Muscle layer of duodenum (tissue), 2 donors: ENCODE measurements around the gene CRP.

Source experiments
- H3K27ac ChIP-seq: one replicate; pipeline ENCODE4 v1.7.0; 2013; ENCODE audit warnings: mild to moderate bottlenecking, low read length
- H3K27me3 ChIP-seq: one replicate; pipeline ENCODE4 v1.7.0; 2013; ENCODE audit warnings: low read depth, mild to moderate bottlenecking, control low read depth, low read length
- H3K36me3 ChIP-seq, 2 donors: one replicate each; pipeline ENCODE4 v1.7.0; 2013; ENCODE audit warnings: low read length in 2 of 2, control low read depth in 1 of 2, mild to moderate bottlenecking in 1 of 2; ENCODE audit not compliant: insufficient read depth in 2 of 2, control insufficient read depth in 1 of 2
- H3K4me1 ChIP-seq, 2 donors: one replicate each; pipeline ENCODE4 v1.7.0; 2013; ENCODE audit warnings: low read length in 2 of 2, mild to moderate bottlenecking in 2 of 2, control low read depth in 1 of 2, moderate library complexity in 1 of 2; ENCODE audit not compliant: insufficient read depth in 2 of 2, control insufficient read depth in 1 of 2
- H3K4me3 ChIP-seq, 2 donors: one replicate each; pipeline ENCODE4 v1.7.0; 2013; ENCODE audit warnings: low read length in 2 of 2, low read depth in 1 of 2, mild to moderate bottlenecking in 1 of 2
- H3K9me3 ChIP-seq, 2 donors: one replicate each; pipeline ENCODE4 v1.7.0; 2013; ENCODE audit warnings: low read length in 2 of 2, control low read depth in 1 of 2, mild to moderate bottlenecking in 1 of 2; ENCODE audit not compliant: control insufficient read depth in 1 of 2
- donor health status: healthy.

CRP gene, protein sequence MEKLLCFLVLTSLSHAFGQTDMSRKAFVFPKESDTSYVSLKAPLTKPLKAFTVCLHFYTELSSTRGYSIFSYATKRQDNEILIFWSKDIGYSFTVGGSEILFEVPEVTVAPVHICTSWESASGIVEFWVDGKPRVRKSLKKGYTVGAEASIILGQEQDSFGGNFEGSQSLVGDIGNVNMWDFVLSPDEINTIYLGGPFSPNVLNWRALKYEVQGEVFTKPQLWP

DNA sequence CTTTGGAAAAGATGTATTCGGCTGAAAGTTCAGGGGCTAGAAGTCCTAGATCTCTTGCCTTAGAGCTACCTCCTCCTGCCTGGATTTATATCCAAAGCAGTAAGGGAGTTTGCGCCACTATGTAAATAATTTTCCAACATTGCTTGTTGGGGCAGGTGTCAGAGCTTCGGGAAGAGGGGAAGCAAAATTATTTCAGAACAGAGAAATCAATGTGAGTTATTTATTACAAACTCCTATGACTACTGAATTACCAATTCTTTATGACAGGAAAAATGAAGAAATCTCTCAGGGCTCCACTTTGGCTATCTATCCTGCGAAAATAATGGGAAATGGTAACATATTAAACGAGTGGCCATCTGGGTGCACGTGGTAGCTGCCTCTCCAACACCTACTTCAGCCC is at the start of gene CRP:
CRP (minus strand) TSS at position 61 of the 400 bp plus-strand sequence. CDS start 104 bp downstream, outside the sequence.
- Histone ChIP-seq H3K9me3 (no peaks in the 10 kb centered on the region), H3K27me3 (no peaks in the 10 kb centered on the region), H3K27ac (no peak within 1 kb of the TSS)

DNA sequence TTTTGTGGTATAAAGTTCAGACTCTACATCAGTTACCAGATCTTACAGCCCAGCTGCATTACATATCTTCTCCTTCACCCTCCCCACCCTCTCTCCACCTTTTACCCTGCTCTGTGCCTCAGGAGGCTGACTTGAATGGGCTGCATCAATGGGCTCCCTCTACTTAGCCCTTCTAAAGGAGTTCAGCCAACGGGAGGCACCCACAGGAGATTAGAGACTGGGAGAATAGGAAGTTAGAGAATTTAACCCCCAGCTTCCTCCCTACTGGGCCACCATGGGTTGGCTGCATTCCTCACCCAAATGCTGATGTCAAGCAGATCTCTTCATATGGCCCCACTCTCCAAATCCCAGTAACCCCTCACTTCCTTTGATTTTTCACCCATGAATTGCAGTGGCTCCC is 49.3 kb upstream of the CRP start:
- Histone ChIP-seq H3K4me1 (no peaks in the 10 kb centered on the region), H3K36me3 (no peaks in the 10 kb centered on the region), H3K4me3 (no peak overlapping the region), H3K27me3 (no peaks in the 10 kb centered on the region), H3K9me3 (no peaks in the 10 kb centered on the region), H3K27ac (no peak overlapping the region)

More for the DNA sequence above, at the start of gene CRP:
- Histone ChIP-seq H3K4me3 (no peak within 1 kb of the TSS), H3K36me3 (no peaks in the 10 kb centered on the region), H3K4me1 (no peaks in the 10 kb centered on the region)

DNA sequence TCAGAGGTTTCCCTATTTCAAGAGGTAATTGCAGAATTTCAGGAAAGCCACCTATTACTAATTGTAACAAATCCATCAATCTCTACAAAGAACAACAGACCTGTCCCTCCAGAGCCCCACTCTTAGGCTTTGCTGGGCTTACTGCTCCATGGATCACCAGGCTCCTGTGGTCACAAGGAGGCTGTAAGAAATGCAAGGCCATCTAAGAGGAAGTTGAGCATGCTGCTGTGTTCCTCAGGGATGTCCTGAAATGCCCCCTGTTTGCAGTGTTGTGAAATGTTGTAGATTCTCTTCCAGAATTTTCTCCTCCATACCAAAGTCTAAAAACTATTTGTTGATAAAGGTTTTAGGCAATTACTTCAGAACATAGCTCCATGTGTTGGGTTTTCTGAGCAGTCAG is 42.0 kb upstream of the CRP start:
- H3K36me3 ChIP-seq: no peaks in the 10 kb centered on the region
- no peak overlapping the region for H3K27ac ChIP-seq
- H3K27me3 ChIP-seq: no peaks in the 10 kb centered on the region
- no peaks in the 10 kb centered on the region for H3K9me3 ChIP-seq
- no peaks in the 10 kb centered on the region for H3K4me1 ChIP-seq
- H3K4me3 ChIP-seq: no peak overlapping the region

DNA sequence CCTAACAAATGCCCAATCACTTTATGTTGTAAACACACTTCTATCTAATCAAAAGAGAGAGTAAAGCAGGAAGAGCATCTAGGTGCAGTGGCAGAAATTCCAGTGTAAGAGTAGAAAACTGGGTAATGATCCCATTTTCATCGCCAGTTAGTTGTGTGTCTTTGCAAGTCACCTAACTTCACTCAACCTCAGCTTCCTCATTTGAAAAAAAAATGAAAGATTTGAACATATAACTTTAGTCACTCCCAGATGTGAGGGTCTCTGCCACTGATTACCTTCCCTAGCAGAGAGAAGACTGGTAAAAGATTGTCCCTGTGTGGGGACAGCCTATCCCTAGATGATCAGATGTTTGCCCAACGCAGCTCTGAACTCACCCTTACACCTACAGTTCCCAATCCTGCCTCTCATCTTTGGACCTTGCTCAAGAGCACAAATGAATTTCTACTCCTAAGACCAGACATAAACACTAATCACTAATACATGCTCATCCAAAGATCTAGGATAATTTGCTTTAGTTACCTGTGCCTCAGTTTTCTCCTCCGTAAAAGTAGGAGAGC is 41.1 kb upstream of the CRP start:
- H3K36me3 ChIP-seq: no peaks in the 10 kb centered on the region
- H3K4me3 ChIP-seq: no peak overlapping the region
- no peaks in the 10 kb centered on the region for H3K4me1 ChIP-seq
- H3K27ac ChIP-seq: no peak overlapping the region
- H3K9me3 ChIP-seq: no peaks in the 10 kb centered on the region
- H3K27me3 ChIP-seq: no peaks in the 10 kb centered on the region

DNA sequence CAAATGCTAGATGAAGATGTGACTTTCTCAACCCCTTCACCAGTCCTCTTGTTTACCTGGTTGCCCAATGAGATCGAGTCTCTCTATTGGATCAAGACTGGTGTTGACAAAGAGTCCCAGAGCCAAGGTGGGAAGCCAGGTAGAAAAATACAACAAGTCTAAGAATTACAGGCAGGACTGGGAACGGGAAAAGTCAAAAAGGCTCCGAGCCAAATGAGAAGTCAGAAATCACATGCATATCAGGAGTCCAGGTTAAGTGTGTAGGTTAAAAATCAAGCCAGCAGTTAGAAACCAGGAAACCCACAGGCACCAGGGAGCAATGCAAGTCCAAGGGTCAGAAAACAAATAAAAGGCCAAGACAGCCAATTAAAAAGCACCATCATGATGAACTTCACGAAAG is 39.0 kb upstream of the CRP start:
- Histone ChIP-seq H3K27me3 (no peaks in the 10 kb centered on the region), H3K4me3 (no peak overlapping the region), H3K4me1 (no peaks in the 10 kb centered on the region), H3K27ac (peak overlapping the region; percentile 14), H3K36me3 (no peaks in the 10 kb centered on the region), H3K9me3 (no peaks in the 10 kb centered on the region)

DNA sequence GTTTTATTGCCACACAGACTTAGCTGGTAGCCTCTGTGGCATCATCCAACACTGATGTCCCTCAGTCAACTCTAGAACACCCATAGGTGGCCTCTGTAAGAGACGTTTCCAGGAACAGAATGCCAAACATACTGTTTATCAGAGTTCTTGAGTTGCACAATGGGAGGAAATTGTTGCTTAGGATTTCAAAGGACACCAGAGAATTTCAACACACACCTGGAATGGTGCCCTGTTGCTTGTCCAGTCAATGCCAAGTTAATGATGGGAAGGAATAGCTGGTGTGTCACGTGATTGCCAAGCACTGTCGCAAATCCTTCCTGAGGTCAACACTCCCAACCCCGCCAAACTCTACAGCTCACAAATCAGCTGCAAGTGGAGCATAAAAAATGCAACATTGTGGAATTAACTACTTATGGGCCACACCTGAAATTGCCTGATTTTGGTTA is 37.8 kb upstream of the CRP start:
- Histone ChIP-seq H3K9me3 (no peaks in the 10 kb centered on the region), H3K27me3 (no peaks in the 10 kb centered on the region), H3K36me3 (no peaks in the 10 kb centered on the region), H3K4me1 (no peaks in the 10 kb centered on the region), H3K4me3 (no peak overlapping the region), H3K27ac (no peak overlapping the region)

DNA sequence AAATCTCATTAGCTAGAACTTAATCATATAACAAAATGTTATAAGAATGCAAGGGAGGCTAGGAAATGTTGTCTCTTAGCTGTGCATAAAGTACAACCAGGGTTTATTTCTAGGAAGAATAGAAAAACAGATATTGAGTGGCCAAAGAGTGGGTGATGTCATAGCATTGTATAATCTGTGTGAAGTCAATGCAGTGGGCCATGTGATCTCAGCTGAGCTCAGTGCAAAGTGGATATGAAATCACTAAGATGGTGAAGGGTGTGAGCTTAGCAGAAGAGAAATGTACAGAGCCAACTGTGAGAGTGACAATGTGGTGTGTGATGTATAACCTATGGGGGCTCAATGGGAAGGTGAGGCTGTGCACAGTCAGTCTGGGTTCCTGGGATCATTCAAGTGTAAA is 36.6 kb upstream of the CRP start:
- Histone ChIP-seq H3K27ac (no peak overlapping the region), H3K36me3 (no peaks in the 10 kb centered on the region), H3K27me3 (no peaks in the 10 kb centered on the region), H3K4me1 (no peaks in the 10 kb centered on the region), H3K4me3 (no peak overlapping the region), H3K9me3 (no peaks in the 10 kb centered on the region)

DNA sequence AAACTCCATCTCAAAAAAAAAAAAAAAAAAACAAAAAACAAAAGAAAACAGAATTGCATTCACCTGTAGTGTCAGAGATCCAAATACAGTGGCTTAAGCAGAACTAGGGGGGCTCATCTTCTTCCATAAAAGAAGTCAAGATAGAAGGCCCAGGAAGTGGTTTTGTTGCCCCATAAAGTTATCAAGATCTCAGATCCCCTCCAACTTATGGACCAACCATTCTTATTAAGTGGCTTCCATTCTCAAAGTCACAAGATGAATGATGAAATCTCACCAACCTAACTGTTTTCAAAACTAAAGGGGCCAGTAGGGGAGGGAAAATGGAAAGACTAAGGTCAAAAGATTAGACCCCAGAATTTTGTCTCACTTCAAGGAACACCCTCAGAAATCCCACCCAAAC is 36.2 kb upstream of the CRP start:
- Histone ChIP-seq H3K4me1 (no peaks in the 10 kb centered on the region), H3K36me3 (no peaks in the 10 kb centered on the region), H3K9me3 (no peaks in the 10 kb centered on the region), H3K27me3 (no peaks in the 10 kb centered on the region), H3K27ac (no peak overlapping the region), H3K4me3 (no peak overlapping the region)

DNA sequence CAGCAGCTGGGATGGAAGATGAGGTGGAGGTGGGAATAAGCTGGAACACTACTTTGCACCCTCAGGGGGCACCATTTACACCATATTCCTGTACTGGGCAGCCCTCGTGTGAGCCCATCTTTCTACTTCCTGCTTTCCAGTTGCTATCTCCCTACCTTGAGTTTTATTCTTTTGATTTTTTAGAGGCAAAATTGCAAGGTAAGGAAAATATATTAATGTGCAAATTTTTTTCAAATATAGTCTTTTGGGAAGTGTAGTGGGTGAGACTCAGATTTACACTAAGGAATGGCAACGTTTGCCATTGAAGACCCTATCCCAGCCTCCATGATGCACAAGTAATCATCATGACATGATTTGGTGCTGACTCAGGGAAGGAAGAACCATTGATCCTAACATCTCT is 35.2 kb upstream of the CRP start:
- Histone ChIP-seq H3K4me1 (no peaks in the 10 kb centered on the region), H3K27ac (no peak overlapping the region), H3K27me3 (no peaks in the 10 kb centered on the region), H3K9me3 (no peaks in the 10 kb centered on the region), H3K36me3 (no peaks in the 10 kb centered on the region), H3K4me3 (no peak overlapping the region)

DNA sequence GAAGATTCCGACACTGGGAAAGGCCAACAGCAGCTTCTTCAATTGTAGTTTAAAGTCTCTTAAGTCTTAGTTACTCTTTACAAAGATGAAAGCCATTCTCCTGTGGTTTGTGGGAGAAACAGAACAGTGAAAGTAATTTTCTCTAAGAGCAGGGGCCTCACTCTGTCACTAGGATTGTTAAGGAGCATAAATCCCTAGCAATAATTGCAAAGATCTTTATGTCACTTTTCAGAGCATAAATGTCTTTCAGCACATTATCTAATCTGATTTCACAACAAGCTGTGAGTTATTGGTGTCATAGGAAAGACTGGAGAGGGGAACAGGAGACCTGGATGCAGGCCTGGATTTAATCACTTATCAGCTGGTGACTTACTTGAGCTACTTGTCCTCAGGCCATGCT is 34.0 kb upstream of the CRP start:
- Histone ChIP-seq H3K36me3 (no peaks in the 10 kb centered on the region), H3K27me3 (no peaks in the 10 kb centered on the region), H3K9me3 (no peaks in the 10 kb centered on the region), H3K4me3 (no peak overlapping the region), H3K27ac (no peak overlapping the region), H3K4me1 (no peaks in the 10 kb centered on the region)

DNA sequence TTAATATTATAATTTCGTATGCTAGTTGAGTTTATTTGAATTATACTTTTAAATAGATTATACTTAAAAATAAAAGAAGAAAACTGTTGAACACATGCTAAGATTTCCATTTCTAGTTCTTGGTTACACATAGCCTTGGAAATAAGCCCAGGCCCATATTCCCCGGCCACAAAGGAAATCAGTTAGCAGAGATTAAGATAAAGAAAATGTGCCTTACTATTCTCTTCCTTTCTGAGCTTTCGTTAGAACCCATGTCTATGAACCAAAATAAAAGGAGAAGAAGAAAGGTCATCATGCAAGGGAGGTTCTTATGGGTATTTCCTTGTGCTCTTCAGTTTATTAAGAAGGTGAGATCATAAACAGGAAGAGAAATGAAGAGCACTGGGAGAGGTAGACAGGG is 32.3 kb upstream of the CRP start:
- Histone ChIP-seq H3K27ac (no peak overlapping the region), H3K4me3 (no peak overlapping the region), H3K4me1 (no peaks in the 10 kb centered on the region)

More for the DNA sequence above, 32.3 kb upstream of the CRP start:
- Histone ChIP-seq H3K27me3 (no peaks in the 10 kb centered on the region), H3K9me3 (no peaks in the 10 kb centered on the region), H3K36me3 (no peaks in the 10 kb centered on the region)
